Stimulated activated CD8-positive, alpha-beta memory T cell treated with anti-CD3 and anti-CD28 coated beads, Interleukin-2, amount 100 ng/mL, for 48 hours (primary cell): ENCODE results near the gene IQGAP2.

Experiments
- DNase-seq, 2 donors: peaks; one replicate each; pipeline ENCODE4 v3.0.0-alpha.2; 2020; ENCODE audit warnings: low read depth in 2 of 2

IQGAP2 gene

GRCh38 chr5:76451031-76451701 is 48.1 kb downstream of the IQGAP2 start:
- no peak for DNase-seq

DNA sequence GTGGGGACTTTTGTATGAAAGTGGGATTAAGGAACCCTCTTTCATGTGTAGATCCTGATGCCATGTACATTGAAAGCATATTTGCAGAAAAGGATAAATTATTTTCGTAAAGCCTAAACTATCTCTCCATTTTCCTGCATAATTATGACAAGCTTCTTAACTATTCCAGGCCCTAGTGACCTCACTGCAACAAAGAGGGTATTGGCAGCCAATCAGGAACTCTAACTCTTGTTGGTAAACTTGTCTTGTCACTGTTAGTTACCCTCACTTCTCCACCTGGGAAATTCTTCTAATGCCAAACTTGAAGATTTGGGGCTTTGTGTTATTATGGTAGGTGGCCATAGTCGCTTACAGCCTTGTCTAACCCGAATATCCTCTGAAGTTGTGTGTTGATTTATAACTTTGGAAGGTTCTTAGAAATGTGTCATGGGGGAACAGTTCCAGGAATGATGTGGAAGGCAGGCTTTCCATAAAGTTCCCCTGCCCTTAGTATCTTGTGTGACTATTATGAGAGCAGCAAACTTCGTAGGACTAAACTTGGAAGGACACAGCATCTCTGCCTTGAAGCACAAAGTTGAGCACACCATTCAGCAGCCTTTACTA is 52.5 kb downstream of the IQGAP2 start:
- DNase-seq = no peak

GRCh38 chr5:76456258-76456657 is 53.2 kb downstream of the IQGAP2 start:
- DNase-seq = no peak

GRCh38 chr5:76457674-76458485 is 54.8 kb downstream of the IQGAP2 start:
- no peak for DNase-seq

DNA sequence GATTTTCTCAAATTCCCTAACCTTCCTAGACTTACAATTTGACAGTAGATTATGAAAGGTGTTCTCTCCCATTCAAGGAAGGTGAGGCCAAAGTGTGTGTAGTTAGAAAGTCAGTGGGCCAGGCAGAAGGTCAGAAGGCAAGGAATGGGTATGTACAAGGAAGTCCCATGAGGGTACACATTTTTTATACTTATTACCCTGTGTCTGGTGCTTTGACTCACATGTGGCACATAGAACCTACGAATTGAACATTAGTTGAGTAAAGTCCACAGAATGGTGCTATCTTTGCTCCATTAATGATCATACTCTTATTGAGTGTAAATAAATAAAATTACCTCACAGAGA is 55.4 kb downstream of the IQGAP2 start:
- no peak for DNase-seq

DNA sequence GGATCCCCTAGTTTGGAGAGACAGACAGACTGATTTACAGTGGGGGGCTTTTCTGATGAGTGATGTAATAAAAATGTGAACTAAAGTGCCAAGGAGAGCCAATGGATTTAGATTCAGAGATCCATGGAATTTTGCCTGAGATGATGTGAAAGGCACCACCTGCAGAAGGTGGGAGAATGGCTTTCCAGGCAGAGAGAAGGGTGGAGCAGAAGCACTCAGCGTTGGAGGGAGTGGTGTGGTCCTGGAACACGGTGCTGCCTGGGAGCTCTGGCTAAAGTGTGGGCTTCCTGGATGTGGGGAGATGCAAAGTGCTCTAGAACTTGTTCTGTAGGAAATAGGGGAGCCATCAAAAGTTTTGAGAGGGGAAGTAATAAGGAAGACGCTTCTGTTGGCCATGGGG is 57.0 kb downstream of the IQGAP2 start:
- no peak for DNase-seq

- DNase-seq = no peak
Measured at GRCh38 chr5:76462097-76462667, 59.1 kb downstream of the IQGAP2 start.

GRCh38 chr5:76467216-76467615 is 64.1 kb downstream of the IQGAP2 start:
- no peak for DNase-seq

DNA sequence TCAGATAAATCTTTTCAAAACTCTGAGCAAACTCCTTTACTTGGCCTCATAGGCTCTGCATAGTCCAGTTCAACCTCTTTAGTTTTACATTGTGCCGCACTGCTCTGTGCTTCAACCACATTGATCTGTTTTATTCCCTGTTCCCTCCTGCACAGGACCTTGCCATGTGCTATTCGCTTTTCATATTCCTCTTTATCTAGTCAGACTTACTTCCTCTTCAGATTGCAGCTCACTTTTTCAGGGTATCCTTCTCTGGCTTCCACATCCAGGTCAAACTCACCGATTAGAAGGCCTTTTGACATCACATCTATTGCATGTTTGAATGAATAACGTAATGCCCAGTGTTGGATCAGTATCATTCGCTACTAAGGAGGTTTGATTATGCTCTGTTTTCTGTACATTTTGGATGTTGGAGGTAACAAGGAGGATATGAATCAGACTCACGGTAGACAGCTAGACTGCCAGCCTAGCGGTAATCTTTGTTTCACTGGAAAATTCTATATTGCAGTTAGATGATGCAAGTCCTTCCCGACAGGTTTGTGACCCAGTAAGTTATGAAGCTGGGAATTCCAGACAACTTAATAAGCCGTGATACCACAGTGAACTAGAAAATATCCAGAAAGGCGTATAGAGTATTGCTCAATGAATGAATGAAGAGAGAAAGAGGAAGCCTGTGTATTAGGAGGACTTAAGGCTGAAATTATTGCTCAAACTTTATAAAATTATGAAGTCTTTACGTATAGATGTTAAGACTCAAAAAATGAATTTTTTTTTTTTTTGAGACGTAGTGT is 65.7 kb downstream of the IQGAP2 start:
- DNase-seq = no peak

GRCh38 chr5:76469656-76470290 is 66.7 kb downstream of the IQGAP2 start:
- DNase-seq = no peak

DNA sequence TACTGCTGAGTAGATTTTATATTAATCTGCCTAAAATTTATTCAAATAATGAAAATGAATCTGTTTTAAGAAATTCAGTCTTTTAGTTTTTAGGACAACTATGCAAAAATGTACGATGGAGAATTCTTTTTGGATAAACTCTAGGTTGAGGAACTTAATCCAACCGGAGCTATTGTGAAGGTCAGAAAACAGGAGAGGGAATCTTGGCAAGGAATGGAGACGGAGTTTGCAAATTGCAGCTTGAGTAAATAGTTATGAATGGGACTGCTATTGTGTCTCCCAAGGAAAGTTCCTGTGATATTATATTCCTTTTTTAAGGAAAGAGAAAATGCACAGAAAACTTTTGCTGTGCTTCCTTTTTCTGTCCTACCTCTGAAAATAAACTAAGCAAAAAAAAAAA is 67.9 kb downstream of the IQGAP2 start:
- no peak for DNase-seq

DNA sequence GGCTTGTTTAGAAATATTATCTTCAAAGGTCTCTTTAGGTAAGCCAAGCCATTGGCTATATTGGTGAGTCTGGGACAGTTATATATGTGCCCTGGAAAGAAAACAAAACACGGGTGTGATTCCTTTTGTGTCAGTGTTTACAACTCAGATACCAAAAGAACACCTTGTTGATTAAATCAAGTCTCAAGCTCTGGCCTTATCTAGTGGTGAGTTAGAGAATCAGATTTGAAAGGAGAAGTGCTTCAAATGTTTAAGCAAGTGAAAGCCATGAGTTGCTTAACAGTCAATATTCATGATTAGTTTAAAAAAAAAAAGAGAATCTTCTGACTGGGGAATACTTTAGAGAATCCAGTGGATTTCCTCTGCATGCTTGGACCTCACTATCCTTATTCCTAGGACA is 68.3 kb downstream of the IQGAP2 start:
- DNase-seq = no peak

DNA sequence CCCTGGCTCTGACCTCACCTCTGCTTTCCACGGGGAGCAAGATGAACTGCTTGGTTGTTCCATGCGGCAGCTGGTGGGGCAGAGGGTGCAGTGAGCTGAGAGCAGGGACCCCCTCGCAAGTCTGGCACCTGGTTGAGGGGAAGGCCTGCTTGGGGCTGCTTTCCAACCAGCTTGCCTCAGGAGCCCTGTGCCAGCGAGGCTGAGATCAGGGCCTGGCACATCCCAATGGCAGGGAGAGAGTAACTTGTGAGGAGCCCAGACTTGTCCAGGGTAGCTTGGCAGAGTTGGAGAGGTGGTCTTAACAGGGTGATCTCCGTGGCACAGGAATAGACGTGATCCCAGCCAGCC is 68.9 kb downstream of the IQGAP2 start:
- no peak for DNase-seq

- no peak for DNase-seq
Measured at GRCh38 chr5:76472335-76473008, 69.4 kb downstream of the IQGAP2 start.

GRCh38 chr5:76473009-76473336 is 69.9 kb downstream of the IQGAP2 start:
- no peak for DNase-seq

DNA sequence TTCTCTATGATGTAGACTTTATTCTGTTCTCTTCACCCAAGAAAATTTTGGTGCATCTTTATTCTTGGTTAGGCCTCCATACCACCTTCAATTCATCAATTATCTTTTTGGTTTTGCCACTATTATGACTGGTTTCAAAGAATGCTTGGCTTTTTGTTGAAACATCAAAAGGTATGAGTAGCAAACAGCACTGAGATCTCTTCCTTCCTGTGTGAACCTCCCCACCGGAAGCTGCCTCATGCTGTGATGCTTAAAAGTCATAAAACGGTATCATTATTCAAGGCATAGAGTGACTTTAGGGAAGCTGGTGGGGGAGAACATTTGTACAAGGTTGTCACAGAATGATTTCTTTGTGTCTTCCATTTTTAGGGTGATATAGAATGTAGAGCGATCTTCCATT is 70.6 kb downstream of the IQGAP2 start:
- DNase-seq = peak; percentile 21 to 28

DNA sequence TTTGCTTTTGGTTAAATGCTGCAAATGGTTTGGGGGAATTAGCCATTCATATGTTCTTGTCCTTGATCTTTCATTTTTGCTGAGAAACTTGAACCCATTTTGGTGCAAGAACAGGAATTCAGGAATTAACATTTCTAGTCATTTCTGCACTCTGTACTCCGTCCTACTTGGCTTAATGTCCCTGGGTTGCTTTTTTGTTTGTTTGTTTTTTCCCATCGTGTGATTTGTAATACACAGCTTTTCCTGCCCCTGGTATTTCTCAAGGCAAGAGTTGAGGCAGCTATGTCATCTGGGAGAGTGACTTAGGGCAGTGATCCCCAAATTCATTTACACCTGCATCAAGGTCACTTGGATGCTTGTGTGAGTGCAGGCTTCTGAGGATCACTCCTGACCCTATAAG is 71.3 kb downstream of the IQGAP2 start:
- DNase-seq = no peak

- DNase-seq = no peak
Measured at GRCh38 chr5:76475385-76475784, 72.3 kb downstream of the IQGAP2 start.

- no peak for DNase-seq
Measured at GRCh38 chr5:76475936-76476335, 72.9 kb downstream of the IQGAP2 start.

- DNase-seq = no peak
Measured at GRCh38 chr5:76476474-76477038, 73.5 kb downstream of the IQGAP2 start.

DNA sequence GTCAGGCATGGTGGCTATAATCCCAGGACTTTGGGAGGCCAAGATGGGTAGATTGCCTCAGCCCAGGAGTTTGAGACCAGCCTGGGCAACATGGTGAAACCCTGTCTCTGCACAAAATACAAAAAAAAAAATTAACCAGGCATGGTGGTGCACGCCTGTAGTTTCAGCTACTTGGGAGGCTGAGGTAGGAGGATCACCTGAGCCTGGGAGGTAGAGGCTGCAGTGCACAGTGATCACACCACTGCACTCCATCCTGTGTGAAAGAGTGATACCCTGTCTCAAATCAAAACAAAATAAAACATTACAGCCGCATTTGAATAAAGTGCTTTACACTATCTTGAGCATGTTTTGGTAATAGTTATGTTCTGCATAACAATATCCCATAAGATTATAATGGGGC is 74.0 kb downstream of the IQGAP2 start:
- DNase-seq = no peak
